Measurements from ENCODE around the gene MKKS.

DNA sequence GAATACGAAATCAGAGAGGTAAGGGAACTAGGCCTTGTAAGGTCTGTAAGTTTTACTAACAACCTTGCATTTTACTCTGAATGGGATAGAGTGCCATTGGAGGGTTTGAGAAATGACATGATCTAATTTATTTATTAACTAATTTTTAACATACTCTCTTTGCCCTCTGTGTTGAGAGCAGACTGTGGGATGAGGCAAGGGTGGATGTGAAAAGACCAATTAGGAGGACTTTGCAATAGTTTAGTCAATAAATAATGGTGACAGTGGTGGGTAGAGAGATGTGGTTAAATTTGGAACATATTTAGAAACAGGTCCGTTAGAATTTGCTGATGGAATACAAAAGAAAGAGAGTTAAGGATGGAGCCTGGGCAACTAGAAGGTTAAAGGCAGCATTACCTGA lies 60.0 kb downstream of the MKKS start:
- TF ChIP-seq, protein P1, sequence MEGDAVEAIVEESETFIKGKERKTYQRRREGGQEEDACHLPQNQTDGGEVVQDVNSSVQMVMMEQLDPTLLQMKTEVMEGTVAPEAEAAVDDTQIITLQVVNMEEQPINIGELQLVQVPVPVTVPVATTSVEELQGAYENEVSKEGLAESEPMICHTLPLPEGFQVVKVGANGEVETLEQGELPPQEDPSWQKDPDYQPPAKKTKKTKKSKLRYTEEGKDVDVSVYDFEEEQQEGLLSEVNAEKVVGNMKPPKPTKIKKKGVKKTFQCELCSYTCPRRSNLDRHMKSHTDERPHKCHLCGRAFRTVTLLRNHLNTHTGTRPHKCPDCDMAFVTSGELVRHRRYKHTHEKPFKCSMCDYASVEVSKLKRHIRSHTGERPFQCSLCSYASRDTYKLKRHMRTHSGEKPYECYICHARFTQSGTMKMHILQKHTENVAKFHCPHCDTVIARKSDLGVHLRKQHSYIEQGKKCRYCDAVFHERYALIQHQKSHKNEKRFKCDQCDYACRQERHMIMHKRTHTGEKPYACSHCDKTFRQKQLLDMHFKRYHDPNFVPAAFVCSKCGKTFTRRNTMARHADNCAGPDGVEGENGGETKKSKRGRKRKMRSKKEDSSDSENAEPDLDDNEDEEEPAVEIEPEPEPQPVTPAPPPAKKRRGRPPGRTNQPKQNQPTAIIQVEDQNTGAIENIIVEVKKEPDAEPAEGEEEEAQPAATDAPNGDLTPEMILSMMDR (IDR thresholded peaks at IDR 0.05), result no peak
- TF ChIP-seq RAD21 (conservative IDR thresholded peaks at IDR 0.05 in 1 of 2, IDR thresholded peaks at IDR 0.05 in 1 of 2), result no peak
- TF ChIP-seq, protein P2, sequence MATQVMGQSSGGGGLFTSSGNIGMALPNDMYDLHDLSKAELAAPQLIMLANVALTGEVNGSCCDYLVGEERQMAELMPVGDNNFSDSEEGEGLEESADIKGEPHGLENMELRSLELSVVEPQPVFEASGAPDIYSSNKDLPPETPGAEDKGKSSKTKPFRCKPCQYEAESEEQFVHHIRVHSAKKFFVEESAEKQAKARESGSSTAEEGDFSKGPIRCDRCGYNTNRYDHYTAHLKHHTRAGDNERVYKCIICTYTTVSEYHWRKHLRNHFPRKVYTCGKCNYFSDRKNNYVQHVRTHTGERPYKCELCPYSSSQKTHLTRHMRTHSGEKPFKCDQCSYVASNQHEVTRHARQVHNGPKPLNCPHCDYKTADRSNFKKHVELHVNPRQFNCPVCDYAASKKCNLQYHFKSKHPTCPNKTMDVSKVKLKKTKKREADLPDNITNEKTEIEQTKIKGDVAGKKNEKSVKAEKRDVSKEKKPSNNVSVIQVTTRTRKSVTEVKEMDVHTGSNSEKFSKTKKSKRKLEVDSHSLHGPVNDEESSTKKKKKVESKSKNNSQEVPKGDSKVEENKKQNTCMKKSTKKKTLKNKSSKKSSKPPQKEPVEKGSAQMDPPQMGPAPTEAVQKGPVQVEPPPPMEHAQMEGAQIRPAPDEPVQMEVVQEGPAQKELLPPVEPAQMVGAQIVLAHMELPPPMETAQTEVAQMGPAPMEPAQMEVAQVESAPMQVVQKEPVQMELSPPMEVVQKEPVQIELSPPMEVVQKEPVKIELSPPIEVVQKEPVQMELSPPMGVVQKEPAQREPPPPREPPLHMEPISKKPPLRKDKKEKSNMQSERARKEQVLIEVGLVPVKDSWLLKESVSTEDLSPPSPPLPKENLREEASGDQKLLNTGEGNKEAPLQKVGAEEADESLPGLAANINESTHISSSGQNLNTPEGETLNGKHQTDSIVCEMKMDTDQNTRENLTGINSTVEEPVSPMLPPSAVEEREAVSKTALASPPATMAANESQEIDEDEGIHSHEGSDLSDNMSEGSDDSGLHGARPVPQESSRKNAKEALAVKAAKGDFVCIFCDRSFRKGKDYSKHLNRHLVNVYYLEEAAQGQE (IDR thresholded peaks at IDR 0.05), result no peak
